GM12873 (cell line): Measurements from ENCODE around the gene C10orf53.

Experiments
- CTCF ChIP-seq: IDR thresholded peaks from 2 replicates; pipeline ENCODE4 v1.5.1; 2012; ENCODE audit warnings: low read depth, mild to moderate bottlenecking, moderate library complexity, low read length, control low read depth; ENCODE audit not compliant: insufficient read depth; ENCODE audit errors: missing control alignments

The C10orf53 gene

DNA sequence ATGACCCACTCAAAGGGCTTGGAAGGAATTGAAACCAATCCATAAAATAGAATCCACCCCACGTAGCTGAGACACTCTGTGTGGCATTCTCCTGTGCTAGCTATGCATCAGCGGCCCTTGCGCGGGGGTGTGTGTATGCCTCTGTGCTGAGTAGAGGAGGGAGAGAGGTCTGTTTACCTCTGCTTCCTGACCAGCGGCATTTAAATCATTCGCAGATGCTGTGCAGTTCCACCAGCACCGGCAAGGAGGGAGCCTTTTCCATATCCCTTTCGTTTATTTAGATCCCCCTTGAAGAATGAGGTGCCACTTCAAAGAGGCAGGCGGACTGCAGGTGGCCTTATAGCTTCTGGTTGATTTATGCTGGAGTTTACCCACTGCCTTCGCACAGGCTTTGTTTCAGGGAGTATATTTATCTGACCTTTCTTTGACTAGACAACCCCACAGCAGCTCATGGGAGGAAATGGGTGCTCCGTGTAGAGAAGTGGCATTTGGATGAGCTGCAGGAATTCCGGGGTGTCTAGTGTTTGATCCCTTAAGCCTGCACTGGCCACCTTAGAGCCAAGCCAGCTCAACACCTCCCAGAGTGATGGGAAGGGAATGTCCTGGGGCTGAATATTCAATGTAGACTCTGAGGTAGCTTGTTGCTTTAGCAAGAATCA, 11.4 kb downstream of the C10orf53 start:
- no peak for TF ChIP-seq CTCF

- TF ChIP-seq CTCF, result no peak
These were observed 12.1 kb downstream of the C10orf53 start for GRCh38 chr10:49691588-49691987.

GRCh38 chr10:49694466-49694865, 15.0 kb downstream of the C10orf53 start:
- TF ChIP-seq CTCF, result no peak

DNA sequence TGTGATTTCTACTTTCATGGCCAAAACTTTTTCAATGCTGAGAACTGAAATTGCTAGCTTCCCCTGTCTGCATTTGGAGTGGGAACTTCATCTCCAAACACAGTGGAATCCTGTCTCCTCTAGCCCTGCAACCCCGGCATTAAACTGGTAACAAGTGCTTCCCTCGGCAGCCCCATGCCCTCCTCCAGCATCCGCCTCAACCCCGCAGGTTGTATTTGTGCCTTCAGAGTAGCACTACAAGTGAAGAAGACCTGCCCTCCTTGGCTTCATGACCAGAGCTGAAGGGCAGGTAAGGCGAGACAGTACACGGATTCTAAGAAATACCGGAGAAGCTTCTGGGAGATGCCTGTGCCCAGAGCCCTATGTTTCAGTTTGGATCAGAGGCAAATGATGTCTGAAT, 16.9 kb downstream of the C10orf53 start:
- no peak for TF ChIP-seq CTCF

GRCh38 chr10:49698679-49699078, 19.2 kb downstream of the C10orf53 start:
- TF ChIP-seq CTCF, result no peak

GRCh38 chr10:49700211-49700610, 20.8 kb downstream of the C10orf53 start:
- no peak for TF ChIP-seq CTCF

DNA sequence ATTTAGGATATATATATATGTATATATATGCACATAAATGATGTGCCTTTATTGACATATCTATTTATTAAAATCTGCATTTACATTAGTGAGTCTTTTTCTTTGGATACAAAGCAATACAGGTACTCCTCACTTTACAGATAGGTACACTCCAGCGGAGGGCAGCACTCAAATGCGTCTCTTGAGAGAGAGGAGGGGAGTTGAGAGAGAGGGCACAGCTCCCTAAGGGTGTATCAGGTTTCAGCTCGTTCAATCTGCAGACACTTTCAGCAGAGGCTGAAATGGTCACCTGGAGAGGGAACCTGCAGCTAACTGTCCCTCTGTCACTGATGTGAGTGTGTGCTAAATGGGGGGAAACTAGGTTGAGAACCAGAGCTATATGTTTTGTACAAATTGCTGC, 21.5 kb downstream of the C10orf53 start:
- TF ChIP-seq CTCF, result no peak

DNA sequence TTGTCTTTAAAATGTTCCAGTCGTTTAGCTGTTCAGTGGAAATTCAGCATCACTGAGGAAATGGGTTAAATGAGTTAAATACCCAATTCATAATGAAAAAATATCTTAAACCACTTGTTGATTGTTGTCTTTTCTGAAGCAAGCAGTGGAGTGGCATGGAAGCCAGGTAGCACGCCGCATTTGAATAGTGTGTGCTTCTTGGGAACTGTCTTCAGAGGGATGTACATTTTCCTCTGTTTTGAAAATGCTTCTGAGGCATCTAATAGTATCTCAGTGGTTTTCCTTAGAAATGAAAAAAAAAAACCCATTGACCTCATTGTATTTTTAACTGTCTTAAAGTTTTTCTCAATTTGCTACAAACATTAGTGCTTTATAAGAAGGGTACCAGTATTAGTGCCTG, 28.1 kb downstream of the C10orf53 start:
- no peak for TF ChIP-seq CTCF
